NCI-H345 (cell line): ENCODE results near the gene RAPGEF2.
A peak's percentile ranks its signal among the peaks of the same experiment; 100 is the strongest.
"Not testable (repeated sequence)": the region's sequence is repeated elsewhere in the genome, so short reads cannot be mapped to it uniquely, and the experiment has no call there.

Experiments
- DNase-seq: peaks from one replicate; lab custom pipeline; 2025; lab: John Stamatoyannopoulos, UW

The RAPGEF2 gene

GRCh38 chr4:159161436-159161835 is 58.6 kb downstream of the RAPGEF2 start:
- DNase-seq, result not testable (repeated sequence)

- no peak for DNase-seq
Observed at GRCh38 chr4:159162576-159162975, 59.7 kb downstream of the RAPGEF2 start.

DNA sequence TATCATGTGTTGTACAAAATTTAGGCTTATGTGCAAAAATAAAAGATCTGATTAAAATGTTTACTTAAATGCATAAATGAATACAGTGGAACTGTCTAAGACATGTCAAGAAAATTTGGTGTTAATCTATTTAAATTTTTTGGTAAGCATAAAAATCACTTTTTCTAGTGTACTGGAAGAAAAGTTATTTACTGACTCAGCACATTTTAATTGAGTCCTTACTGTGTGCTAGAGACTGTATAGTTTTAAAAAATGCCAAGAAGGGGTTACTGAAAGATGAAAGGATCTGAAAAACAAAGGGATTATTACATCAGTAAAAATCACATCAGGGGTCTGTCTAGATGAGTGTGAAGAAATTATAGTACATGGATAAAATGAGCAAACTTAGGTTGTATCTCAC is 60.6 kb downstream of the RAPGEF2 start:
- DNase-seq, result no peak

GRCh38 chr4:159169404-159170302 is 66.8 kb downstream of the RAPGEF2 start:
- no peak for DNase-seq

DNA sequence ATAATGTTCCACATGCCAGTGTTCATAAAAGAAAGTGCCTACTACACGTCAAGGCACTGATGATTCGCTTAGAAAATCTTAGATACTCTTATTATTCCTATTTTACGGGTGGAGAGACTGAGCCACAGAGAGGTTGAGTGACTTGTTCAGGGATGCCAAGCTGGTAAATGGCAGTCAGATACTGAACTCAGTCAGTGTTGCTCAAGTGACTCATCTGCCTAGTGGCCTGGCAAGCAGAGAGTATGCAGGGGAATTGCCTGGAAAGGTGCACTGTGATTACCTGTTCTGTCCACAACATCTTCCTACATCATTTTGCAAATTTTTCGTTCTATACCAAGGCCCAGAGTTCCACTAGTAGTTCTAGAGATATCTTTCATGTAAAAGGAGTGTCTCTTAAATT is 68.4 kb downstream of the RAPGEF2 start:
- no peak for DNase-seq

DNA sequence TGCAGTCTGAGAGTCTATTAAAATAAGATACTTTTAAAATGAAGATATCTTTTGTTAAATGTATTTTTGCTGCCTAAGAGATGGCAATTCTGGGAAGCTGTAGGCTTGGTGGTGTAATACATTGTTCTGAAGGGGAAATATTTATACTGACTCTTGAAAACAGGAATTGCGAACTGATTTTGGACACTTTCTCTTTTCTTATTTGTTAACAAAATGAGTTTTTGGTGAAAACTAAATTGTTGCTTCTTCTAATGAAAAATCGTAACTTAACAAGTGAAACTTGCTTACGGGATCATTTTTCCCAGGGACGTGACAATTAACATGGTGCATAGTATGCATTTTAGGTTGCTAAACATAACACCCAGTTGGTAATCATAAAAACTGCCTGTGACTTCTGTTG is 71.0 kb downstream of the RAPGEF2 start:
- no peak for DNase-seq

- DNase-seq, result no peak
Observed at GRCh38 chr4:159174645-159175084, 71.8 kb downstream of the RAPGEF2 start.

DNA sequence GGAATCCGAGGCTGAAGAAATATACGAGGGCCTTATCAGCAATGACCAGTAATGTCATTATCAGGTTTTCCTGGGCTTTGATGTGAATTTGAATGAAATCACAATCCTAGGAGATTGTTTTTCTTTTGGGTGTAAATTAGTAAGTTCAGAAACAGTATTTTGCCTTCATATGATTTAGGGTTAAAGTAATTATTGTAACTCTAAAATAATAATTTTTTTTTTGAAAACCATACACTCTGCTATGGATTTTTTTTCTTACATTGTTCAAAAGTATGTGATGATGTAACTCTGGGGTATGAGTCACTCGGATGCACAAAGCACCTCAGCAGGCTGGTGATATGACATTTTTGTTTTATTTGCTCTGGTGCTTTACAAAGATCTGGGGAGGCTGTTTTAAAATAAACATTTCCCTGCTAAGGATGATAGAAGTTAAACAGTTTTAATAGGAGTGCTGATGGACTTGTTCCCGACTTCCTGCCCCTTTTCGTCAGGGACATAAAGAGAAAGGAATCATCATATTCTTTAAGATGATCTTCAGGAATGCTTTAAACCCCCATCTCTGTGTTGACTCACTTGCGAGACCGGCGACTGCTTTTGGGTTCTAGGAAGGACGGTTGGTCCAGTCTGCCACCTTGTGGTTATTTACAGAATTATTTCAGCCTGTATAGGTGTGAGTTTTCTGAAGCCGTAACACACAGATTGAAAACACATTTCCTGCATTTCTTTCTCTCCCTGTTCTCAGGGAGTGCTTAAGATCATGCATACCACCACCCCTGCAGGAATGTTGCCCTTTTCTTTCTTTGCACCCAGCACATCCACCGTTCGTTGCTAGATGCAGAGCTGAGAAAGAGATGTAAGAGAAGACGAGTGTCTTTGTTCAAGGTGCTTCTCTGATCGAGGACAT is 72.5 kb downstream of the RAPGEF2 start:
- peak; percentile 72 for DNase-seq

- DNase-seq, result no peak
Observed at GRCh38 chr4:159175989-159176375, 73.1 kb downstream of the RAPGEF2 start.

DNA sequence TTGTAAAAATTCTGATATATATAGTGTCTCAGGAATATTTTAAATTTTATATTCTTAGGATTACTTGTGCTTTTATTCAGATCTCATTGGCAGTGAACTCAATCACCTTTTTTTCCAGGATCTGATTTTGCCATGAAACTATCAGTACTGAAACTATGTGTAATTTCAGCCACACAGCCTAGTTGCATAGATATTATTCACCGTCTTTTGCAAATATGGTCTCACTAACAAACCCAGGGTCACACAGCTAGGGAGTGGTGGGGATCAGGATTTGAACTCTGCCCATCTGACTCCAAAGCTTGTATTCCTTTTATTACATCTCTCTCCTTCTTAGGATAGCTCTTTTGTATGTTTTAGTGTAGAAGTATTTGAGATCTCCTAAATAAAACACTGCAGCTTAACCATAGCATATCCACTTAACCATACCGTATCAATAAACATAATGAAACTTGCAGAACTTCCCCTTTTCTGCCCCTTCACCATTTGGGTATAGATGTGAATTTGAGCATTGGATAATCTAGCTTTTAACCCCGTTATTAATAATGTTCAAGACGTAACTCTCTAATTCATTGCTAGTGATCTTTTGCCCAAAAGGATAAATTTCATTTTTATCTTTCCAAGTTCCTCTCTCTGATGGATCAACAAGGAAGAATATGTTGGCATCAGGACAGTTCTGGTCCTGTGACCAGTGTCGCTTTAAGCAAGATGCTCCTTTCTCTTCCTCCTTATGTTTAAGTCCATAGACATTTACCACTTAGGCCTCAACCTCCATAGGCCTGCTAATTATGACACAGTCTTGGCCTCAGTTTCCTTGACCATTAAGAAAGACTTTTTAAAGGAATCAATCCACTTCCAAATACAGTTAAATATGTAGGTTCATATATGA is 74.6 kb downstream of the RAPGEF2 start:
- DNase-seq, result no peak

GRCh38 chr4:159178151-159178546 is 75.3 kb downstream of the RAPGEF2 start:
- DNase-seq, result no peak

DNA sequence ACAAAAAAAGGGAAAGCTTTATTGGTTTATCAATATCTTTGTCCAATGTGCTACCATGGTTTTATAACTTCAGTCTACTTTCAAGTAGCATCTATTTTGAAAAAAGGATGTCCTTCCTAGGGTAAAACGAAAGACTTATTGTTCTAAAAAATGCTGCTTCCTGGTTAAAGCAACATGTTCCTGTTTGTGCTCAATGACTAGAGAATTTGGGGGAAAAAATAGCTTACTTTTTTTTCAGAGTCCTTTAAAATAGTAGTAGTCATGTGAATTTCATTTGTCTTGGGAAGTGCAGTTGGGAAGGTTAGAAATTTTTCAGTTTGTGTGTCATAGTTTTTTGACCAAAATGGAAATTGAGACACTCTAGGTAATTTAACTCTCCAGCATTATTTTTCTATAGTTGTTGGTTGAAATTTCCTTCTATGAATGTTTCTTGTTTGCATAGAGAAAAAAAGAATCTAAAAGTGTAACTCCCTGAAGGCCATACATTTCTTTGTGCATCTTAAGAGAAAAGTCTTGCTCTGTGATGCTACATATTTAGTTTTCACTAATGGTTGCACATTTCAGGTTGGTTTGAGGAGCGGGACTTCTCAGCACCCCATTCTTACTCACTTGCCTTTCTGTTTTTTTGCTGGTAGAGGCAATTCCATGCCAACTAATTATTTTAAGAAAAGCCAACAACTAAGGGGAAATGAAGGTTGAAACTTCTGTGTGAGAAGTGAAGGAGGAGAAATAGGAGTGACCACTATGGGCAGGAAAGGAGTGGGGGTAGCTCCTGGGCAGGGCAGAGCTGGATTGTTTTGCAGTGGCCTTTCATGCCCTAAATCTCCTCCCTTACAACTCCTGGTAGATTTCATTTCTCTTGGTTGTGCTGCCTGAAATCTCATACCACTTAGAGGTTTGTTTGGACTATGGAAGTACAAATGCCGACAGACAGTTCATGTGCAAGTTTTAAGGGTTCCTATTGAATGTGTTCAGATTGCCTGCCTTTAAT is 76.4 kb downstream of the RAPGEF2 start:
- no peak for DNase-seq

DNA sequence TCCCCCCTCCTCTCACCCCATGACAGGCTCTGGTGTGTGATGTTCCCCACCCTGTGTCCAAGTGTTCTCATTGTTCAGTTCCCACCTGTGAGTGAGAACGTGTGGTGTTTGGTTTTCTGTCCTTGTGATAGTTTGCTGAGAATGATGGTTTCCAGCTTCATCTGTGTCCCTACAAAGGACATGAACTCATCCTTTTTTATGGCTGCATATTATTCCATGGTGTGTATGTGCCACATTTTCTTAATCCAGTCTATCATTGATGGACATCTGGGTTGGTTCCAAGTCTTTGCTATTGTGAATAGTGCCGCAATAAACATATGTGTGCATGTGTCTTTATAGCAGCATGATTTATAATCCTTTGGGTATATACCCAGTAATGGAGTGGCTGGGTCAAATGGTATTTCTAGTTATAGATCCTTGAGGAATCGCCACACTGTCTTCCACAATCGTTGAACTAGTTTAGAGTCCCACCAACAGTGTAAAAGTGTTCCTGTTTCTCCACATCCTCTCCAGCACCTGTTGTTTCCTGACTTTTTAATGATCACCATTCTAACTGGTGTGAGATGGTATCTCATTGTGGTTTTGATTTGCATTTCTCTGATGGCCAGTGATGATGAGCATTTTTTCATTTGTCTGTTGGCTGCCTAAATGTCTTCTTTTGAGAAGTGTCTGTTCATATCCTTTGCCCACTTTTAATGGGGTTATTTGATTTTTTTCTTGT is 81.2 kb downstream of the RAPGEF2 start:
- DNase-seq, result not testable (repeated sequence)

DNA sequence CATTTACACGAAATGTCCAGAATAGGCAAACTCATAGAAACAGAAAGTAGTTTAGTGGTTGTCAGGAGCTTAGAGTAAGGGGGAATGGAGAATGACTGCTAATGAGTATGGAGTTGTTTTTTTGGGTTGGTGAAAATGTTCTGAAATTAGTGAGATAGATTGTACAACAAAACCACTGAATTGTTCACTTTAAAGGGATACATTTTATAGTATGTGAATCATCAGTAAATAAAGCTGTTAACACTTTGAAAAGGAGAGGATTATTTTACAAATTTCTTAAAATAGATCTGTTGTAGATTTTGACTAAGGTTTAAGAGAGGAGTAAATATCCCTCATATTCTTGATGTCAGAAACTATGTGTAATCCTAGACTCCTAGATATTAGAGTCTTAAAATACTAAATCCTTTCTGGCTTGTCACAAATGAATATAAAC is 82.7 kb downstream of the RAPGEF2 start:
- no peak for DNase-seq

DNA sequence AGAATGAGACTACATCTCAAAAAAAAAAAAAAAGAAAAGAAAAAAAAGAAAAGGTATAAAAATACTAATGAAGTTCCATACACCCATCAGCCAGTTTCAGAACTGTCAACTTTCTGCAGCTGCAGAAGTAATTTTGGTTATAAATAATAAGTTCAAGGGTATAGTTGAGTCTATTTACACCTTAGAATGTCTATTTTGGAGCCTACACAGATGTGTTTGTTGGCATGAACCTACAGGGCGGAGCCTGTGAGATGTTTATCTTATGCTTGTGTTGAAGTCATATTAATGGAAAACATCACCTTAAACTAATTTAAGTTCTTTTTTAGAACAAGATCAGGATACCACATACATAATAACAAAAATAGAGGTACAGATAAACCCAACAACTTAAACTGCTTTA is 85.8 kb downstream of the RAPGEF2 start:
- DNase-seq, result no peak

DNA sequence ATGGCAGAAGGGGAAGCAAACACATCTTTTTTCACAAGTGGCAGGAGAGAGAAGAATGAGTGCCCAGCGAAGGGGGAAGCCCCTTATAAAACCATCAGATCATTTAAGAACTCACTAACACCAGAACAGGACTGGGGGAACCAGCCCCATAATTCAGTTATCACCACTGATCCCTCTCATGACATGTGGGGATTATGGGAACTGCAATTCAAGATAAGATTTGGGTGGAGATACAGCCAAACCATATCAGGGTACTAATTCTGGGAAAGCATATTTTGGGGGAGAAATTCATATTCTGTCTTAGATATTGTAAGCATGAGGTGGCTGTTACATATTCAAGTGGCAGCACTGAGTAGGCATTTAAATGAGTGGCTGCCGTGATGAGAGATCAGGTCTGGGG is 87.8 kb downstream of the RAPGEF2 start:
- DNase-seq, result no peak

- DNase-seq, result no peak
Observed at GRCh38 chr4:159191989-159192388, 89.1 kb downstream of the RAPGEF2 start.

DNA sequence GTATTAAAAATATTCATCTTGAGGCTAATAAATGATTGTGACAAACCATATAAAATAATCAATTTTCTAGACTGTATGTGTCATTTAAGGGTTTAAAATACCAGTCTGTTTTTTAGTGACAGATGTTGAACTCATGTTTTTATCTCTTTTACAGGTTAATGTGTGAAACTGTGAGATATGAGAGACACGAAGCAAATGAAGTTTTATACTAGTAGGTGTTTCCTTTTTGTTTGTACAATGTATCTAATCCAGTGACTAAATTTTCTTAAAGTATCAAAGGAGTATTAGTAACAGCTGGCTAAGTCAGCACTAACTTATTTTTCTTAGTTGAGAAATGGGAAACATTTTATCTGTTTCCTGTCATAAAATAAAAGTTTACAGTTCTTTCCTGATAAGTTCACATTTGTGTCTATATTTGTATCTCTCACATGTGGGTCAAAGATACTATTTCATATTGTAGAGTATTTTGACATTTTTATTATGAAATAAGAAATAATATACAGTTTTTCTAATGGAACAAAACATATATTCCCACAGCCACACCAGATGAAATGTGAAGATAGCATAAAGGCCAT is 90.3 kb downstream of the RAPGEF2 start:
- no peak for DNase-seq

- DNase-seq, result no peak
Observed at GRCh38 chr4:159195361-159195769, 92.5 kb downstream of the RAPGEF2 start.
